OCI-LY1 (cell line): ENCODE results near the gene DHPS.

Source experiments
- H2AFZ ChIP-seq: fragments of 200-600 bp; sonication (generic), shearing (Covaris generic); 2 replicates; pipeline ENCODE4 v1.6.0; 2014; ENCODE audit warnings: antibody characterized with exemption, mild to moderate bottlenecking, low read length
- H3F3A ChIP-seq: fragments of 200-600 bp; sonication (generic), shearing (Covaris generic); 2 replicates; pipeline ENCODE4 v1.6.0; 2014; ENCODE audit warnings: mild to moderate bottlenecking, antibody characterized with exemption, low read length, moderate library complexity; ENCODE audit not compliant: insufficient read depth
- H3K27ac ChIP-seq: fragments of 200-600 bp; sonication (generic); 2 replicates; pipeline ENCODE4 v1.5.1; 2014; ENCODE audit warnings: low read length, mixed run types, mild to moderate bottlenecking, low read depth; ENCODE audit not compliant: poor library complexity, severe bottlenecking
- H3K27me3 ChIP-seq: fragments of 200-600 bp; sonication (generic); 2 replicates; pipeline ENCODE4 v1.6.0; 2014; ENCODE audit warnings: antibody characterized with exemption, mild to moderate bottlenecking, low read length, moderate library complexity; ENCODE audit not compliant: insufficient read depth
- H3K36me3 ChIP-seq: fragments of 200-600 bp; sonication (generic); 2 replicates; pipeline ENCODE4 v1.6.1; 2014; ENCODE audit warnings: mild to moderate bottlenecking, antibody characterized with exemption, low read length, moderate library complexity, mixed read lengths; ENCODE audit not compliant: insufficient read depth
- H3K4me1 ChIP-seq: fragments of 200-600 bp; sonication (generic); 2 replicates; pipeline ENCODE4 v1.5.1; 2014; ENCODE audit warnings: mild to moderate bottlenecking, low read length, moderate library complexity; ENCODE audit not compliant: insufficient read depth, severe bottlenecking
- H3K4me2 ChIP-seq: fragments of 200-600 bp; sonication (generic), shearing (Covaris generic); 2 replicates; pipeline ENCODE4 v1.6.1; 2014; ENCODE audit warnings: low read length
- H3K4me3 ChIP-seq: fragments of 200-600 bp; sonication (generic); 2 replicates; pipeline ENCODE4 v1.5.1; 2014; ENCODE audit warnings: low read length, low read depth, mild to moderate bottlenecking, mixed read lengths; ENCODE audit not compliant: poor library complexity, severe bottlenecking
- H3K79me2 ChIP-seq: fragments of 200-600 bp; shearing (Covaris generic); 2 replicates; pipeline ENCODE4 v1.6.1; 2016; ENCODE audit warnings: mixed run types, low read length, mixed read lengths; ENCODE audit not compliant: insufficient read depth
- H3K9ac ChIP-seq: fragments of 200-600 bp; sonication (generic), shearing (Covaris generic); 2 replicates; pipeline ENCODE4 v1.6.1; 2014; ENCODE audit warnings: mild to moderate bottlenecking, low read length, mixed read lengths
- H3K9me2 ChIP-seq: fragments of 200-600 bp; sonication (generic), shearing (Covaris generic); 2 replicates; pipeline ENCODE4 v1.6.1; 2014; ENCODE audit warnings: low read depth, mild to moderate bottlenecking, low read length, mixed read lengths
- H3K9me3 ChIP-seq: fragments of 200-600 bp; shearing (Covaris generic); 2 replicates; pipeline ENCODE4 v1.6.1; 2014; ENCODE audit warnings: low read length, mixed read lengths
- H4K20me1 ChIP-seq: fragments of 200-600 bp; sonication (generic), shearing (Covaris generic); 2 replicates; pipeline ENCODE4 v1.6.0; 2016; ENCODE audit warnings: mild to moderate bottlenecking, low read length; ENCODE audit not compliant: insufficient read depth
- EZH2 ChIP-seq: fragments of 200-600 bp; sonication (generic), shearing (Covaris generic); IDR thresholded peaks from 2 replicates; pipeline ENCODE4 v1.8.0; 2017; ENCODE audit warnings: borderline replicate concordance, mixed run types, mild to moderate bottlenecking, antibody characterized with exemption, low read length, moderate library complexity, mixed read lengths
- TF ChIP-seq, protein P1 (sequence below): fragments of 200-600 bp; sonication (generic), shearing (Covaris generic); IDR thresholded peaks from 2 replicates; pipeline ENCODE4 v1.5.1; 2017; ENCODE audit warnings: mild to moderate bottlenecking, antibody characterized with exemption, low read length, moderate library complexity, mixed read lengths

DHPS gene

DNA sequence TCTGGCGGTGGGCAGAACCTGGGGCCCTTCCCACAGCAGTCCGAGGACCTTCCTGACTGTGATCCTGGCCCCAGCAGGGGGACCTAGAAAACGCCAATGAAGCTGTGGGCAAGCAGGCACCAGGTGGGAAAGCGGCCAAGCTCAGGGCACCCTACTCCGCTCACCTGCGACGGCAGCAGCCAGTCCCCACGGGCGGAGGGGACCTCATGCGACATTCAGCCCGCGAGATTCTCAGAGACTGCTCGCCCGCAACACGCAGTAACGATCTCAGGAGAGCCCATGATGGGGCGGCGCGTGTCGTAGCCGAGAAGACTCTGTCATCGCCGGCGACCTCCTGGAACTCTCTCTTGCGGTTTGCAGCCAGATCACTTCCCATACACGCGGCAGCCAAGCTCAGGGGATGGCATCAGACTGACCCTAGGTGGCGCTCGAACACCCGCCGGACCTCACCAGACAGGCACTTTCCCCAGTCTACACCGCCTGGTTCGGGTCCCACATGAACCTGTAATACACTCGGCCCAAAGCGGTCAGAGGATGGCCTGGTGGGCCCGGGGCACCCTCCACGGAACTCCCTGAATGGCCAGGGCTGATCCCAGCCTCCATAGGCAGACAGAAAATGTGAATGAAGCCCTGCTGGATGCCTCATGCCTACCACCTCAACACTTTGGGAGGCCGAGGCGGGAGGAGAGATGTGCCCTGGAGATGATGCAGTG is 41.6 kb downstream of the DHPS start:
- Histone ChIP-seq H3K27ac (no peak overlapping the region), H3K79me2 (no peaks in the 10 kb centered on the region), H3F3A (no peaks in the 10 kb centered on the region), H3K9ac (peak overlapping the region; percentile 8; the same call in 1 of the 2 replicates), H3K9me3 (no peaks in the 10 kb centered on the region), H3K27me3 (no peaks in the 10 kb centered on the region), H3K9me2 (no peaks in the 10 kb centered on the region), H4K20me1 (no peaks in the 10 kb centered on the region), H3K4me2 (peak overlapping the region; percentile 54), H3K4me3 (peak overlapping the region; percentile 33), H3K36me3 (peaks cover 5% of the 10 kb centered on the region), H2AFZ (no peak overlapping the region), H3K4me1 (peaks cover 8% of the 10 kb centered on the region)
- TF ChIP-seq, protein P1, sequence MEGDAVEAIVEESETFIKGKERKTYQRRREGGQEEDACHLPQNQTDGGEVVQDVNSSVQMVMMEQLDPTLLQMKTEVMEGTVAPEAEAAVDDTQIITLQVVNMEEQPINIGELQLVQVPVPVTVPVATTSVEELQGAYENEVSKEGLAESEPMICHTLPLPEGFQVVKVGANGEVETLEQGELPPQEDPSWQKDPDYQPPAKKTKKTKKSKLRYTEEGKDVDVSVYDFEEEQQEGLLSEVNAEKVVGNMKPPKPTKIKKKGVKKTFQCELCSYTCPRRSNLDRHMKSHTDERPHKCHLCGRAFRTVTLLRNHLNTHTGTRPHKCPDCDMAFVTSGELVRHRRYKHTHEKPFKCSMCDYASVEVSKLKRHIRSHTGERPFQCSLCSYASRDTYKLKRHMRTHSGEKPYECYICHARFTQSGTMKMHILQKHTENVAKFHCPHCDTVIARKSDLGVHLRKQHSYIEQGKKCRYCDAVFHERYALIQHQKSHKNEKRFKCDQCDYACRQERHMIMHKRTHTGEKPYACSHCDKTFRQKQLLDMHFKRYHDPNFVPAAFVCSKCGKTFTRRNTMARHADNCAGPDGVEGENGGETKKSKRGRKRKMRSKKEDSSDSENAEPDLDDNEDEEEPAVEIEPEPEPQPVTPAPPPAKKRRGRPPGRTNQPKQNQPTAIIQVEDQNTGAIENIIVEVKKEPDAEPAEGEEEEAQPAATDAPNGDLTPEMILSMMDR: peak; percentile 88
- TF ChIP-seq EZH2: no peak

DNA sequence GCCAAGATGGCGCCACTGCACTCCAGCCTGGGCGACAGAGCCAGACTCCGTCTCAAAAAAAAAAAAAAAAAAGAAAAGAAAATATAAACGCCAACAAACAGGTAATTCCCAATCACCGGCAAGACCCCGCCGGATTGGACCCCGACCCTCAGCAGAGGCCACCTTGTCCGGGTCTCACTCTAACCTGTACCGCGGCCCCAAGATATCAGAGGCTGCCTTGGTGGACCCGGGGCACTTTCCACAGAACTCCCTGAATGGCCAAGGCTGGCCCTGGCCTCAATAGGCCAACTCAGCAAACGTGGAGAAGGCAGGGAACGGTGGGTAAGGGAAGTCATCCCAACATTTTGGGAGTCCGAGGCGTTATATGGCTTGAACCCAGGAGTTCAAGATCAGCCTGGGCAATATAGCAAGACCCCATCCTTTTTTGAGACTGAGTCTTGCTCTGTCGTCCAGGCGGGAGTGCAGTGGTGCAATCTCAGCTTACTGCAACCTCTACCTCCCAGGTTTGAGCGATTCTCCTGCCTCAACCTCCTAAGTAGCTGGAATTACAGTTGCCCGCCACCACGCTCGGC is 43.0 kb downstream of the DHPS start:
- Histone ChIP-seq H3K4me2 (no peak overlapping the region), H3K27ac (no peak overlapping the region), H2AFZ (no peak overlapping the region), H3K9me3 (no peaks in the 10 kb centered on the region), H3K9ac (no peak overlapping the region), H3K27me3 (no peaks in the 10 kb centered on the region), H3K9me2 (no peaks in the 10 kb centered on the region), H3K79me2 (no peaks in the 10 kb centered on the region), H4K20me1 (no peaks in the 10 kb centered on the region), H3K36me3 (no peaks in the 10 kb centered on the region), H3K4me3 (no peak overlapping the region), H3K4me1 (peaks cover 8% of the 10 kb centered on the region), H3F3A (no peaks in the 10 kb centered on the region)
- TF ChIP-seq, protein P1: no peak
- no peak for TF ChIP-seq EZH2

DNA sequence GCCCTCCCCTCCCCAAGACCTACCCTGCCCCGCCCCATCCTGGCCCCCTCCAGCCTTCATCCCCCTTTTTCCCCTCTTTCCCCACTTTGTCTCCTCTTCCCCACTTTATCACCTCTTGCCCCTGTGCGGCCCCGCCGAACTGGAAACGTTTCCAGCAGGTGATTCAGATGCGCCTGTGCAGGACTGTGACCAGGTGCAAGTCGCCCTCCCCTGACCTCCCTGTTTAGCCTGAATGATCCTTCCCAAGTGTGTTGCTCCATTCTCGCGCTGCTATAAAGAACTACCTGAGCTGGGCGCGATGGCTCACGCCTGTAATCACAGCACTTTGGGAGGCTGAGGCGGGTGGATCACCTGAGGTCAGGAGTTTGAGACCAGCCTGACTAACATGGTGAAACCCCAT is 45.0 kb downstream of the DHPS start:
- Histone ChIP-seq H3K27ac (no peak overlapping the region), H3K9me2 (no peaks in the 10 kb centered on the region), H3K36me3 (peaks cover 8% of the 10 kb centered on the region), H3K9me3 (no peaks in the 10 kb centered on the region), H3K79me2 (no peaks in the 10 kb centered on the region), H3K4me1 (peaks cover 8% of the 10 kb centered on the region), H3K27me3 (no peaks in the 10 kb centered on the region), H4K20me1 (no peaks in the 10 kb centered on the region), H3F3A (no peaks in the 10 kb centered on the region), H3K4me3 (no peak overlapping the region), H3K4me2 (no peak overlapping the region), H2AFZ (no peak overlapping the region), H3K9ac (no peak overlapping the region)
- TF ChIP-seq, protein P1: no peak
- no peak for TF ChIP-seq EZH2
